PC-9 (cell line): ENCODE data around the gene TRPM6. TPM values are rescaled to one million over a fixed set of nuclear protein-coding genes. Genes with fewer than 3 reads are reported as not detected.

ENCODE experiments used
- BruUV-seq: library from RNA; stranded (reverse); fragments of 400-500 nt; replicated peaks from 2 replicates; lab custom pipeline; 2021; lab: Mats Ljungman, UMichigan
- CTCF ChIA-PET: fragments of 300-600 bp; sonication (Branson Sonifier 250); formaldehyde crosslinking; loops from one replicate; lab custom pipeline; 2022; ENCODE audit warnings: antibody characterized with exemption; lab: Charles Lee
- POLR2A ChIA-PET: fragments of 300-600 bp; sonication (Branson Sonifier 250); formaldehyde crosslinking; loops from one replicate; lab custom pipeline; 2022; ENCODE audit warnings: antibody characterized with exemption; ENCODE audit not compliant: unreplicated experiment; lab: Charles Lee
- DNase-seq, 2 experiments: peaks; one replicate each; pipeline versions ENCODE4 v3.0.0 to v3.0.0-alpha.2; 2015 to 2022; ENCODE audit warnings: mixed read lengths in 1 of 2
- H2AFZ ChIP-seq: fragments of 200-600 bp; sonication (generic); 2 replicates; pipeline ENCODE4 v1.8.1; 2017; ENCODE audit warnings: antibody characterized with exemption
- H3F3A ChIP-seq: fragments of 200-600 bp; sonication (generic); 2 replicates; pipeline ENCODE4 v1.8.1; 2017; ENCODE audit warnings: antibody characterized with exemption, mild to moderate bottlenecking, low read depth; ENCODE audit not compliant: insufficient read depth
- H3K27ac ChIP-seq: fragments of 200-600 bp; sonication (generic); 2 replicates; pipeline ENCODE4 v1.6.1; 2016; ENCODE audit warnings: mixed run types
- H3K27me3 ChIP-seq: fragments of 200-600 bp; sonication (generic); 2 replicates; pipeline ENCODE4 v1.6.1; 2016; ENCODE audit warnings: low read depth, mixed run types; ENCODE audit not compliant: insufficient read depth
- H3K36me3 ChIP-seq: fragments of 200-600 bp; sonication (generic); 2 replicates; pipeline ENCODE4 v1.6.1; 2016; ENCODE audit warnings: low read depth, mixed run types
- H3K4me1 ChIP-seq: fragments of 200-600 bp; sonication (generic); replicated peaks from 2 replicates; pipeline ENCODE4 v1.6.1; 2016; ENCODE audit warnings: mixed run types; ENCODE audit not compliant: insufficient read depth
- H3K4me2 ChIP-seq: fragments of 200-600 bp; sonication (generic); 2 replicates; pipeline ENCODE4 v1.6.1; 2017; ENCODE audit warnings: mixed run types
- H3K4me3 ChIP-seq: fragments of 200-600 bp; sonication (generic); 2 replicates; pipeline ENCODE4 v1.6.1; 2016; ENCODE audit warnings: mixed run types
- H3K79me2 ChIP-seq: fragments of 200-600 bp; sonication (generic); 2 replicates; pipeline ENCODE4 v1.6.1; 2017; ENCODE audit warnings: low read depth, mixed run types
- H3K9me2 ChIP-seq: fragments of 200-600 bp; sonication (generic); 2 replicates; pipeline ENCODE4 v1.8.1; 2017; ENCODE audit warnings: mild to moderate bottlenecking; ENCODE audit not compliant: insufficient read depth
- H3K9me3 ChIP-seq: fragments of 200-600 bp; sonication (generic); 2 replicates; pipeline ENCODE4 v1.8.1; 2016; ENCODE audit warnings: low read depth; ENCODE audit not compliant: insufficient read depth
- H4K20me1 ChIP-seq: fragments of 200-600 bp; sonication (generic); 2 replicates; pipeline ENCODE4 v1.8.1; 2017; ENCODE audit not compliant: insufficient read depth
- CTCF ChIP-seq: fragments of 200-600 bp; sonication (generic); conservative IDR thresholded peaks from 2 replicates; pipeline ENCODE4 v1.6.1; 2017; ENCODE audit warnings: mixed run types, antibody characterized with exemption, mild to moderate bottlenecking, moderate library complexity
- EZH2 ChIP-seq: fragments of 200-600 bp; sonication (generic); IDR thresholded peaks from 2 replicates; pipeline ENCODE4 v1.8.0; 2017; ENCODE audit warnings: antibody characterized with exemption, low read depth
- intact Hi-C: fragments of 100-400 bp; cut with micrococcal nuclease; formaldehyde crosslinking; loops from one replicate; pipeline ENCODE4 v1.10.0; 2022; ENCODE audit not compliant: unreplicated experiment
- total RNA-seq: library from RNA; stranded (reverse); gene quantifications from 2 replicates; pipeline ENCODE4 v1.2.3, GENCODE V29; 2021

The TRPM6 gene
- total RNA-seq, 1 experiment from 2014 or later = 0.09 TPM

GRCh38 chr9:74846766-74847165 is 41.0 kb downstream of the TRPM6 start:
- no peak overlapping the region for H3K4me3 ChIP-seq
- H4K20me1 ChIP-seq = no peaks in the 10 kb centered on the region
- intact Hi-C loops = no loop called here
- H3K4me1 ChIP-seq = no peaks in the 10 kb centered on the region
- H3F3A ChIP-seq = no peaks in the 10 kb centered on the region
- no peak overlapping the region for H3K4me2 ChIP-seq
- no peak overlapping the region for H3K27ac ChIP-seq
- H2AFZ ChIP-seq = no peak overlapping the region
- TF ChIP-seq EZH2 (no peak), CTCF (no peak)
- no peaks in the 10 kb centered on the region for H3K9me3 ChIP-seq
- H3K36me3 ChIP-seq = no peaks in the 10 kb centered on the region
- no peak for DNase-seq
- H3K79me2 ChIP-seq = no peaks in the 10 kb centered on the region
- POLR2A ChIA-PET = no interaction called here
- no peaks in the 10 kb centered on the region for H3K9me2 ChIP-seq
- BruUV-seq = no TSS peak
- no peaks in the 10 kb centered on the region for H3K27me3 ChIP-seq
- CTCF ChIA-PET = no interaction called here

GRCh38 chr9:74838351-74838750 is 49.4 kb downstream of the TRPM6 start:
- TF ChIP-seq EZH2 (no peak), CTCF (no peak)
- BruUV-seq = no TSS peak
- ChIA-PET CTCF (no interaction called here), POLR2A (no interaction called here)
- peak; percentile 37 to 53 for DNase-seq
- H3K4me3 ChIP-seq = no peak overlapping the region
- H3K4me1 ChIP-seq = no peaks in the 10 kb centered on the region
- H3K27me3 ChIP-seq = no peaks in the 10 kb centered on the region
- H4K20me1 ChIP-seq = no peaks in the 10 kb centered on the region
- no peak overlapping the region for H2AFZ ChIP-seq
- intact Hi-C loops = loop anchor here (5.0 kb wide), 1 partner anchor 114 kb away; the partner anchor contains the start of gene C9orf40
- H3K9me3 ChIP-seq = no peaks in the 10 kb centered on the region
- no peak overlapping the region for H3K4me2 ChIP-seq
- H3K36me3 ChIP-seq = no peaks in the 10 kb centered on the region
- H3F3A ChIP-seq = no peaks in the 10 kb centered on the region
- H3K27ac ChIP-seq = no peak overlapping the region
- H3K79me2 ChIP-seq = no peaks in the 10 kb centered on the region
- H3K9me2 ChIP-seq = no peaks in the 10 kb centered on the region

GRCh38 chr9:74824654-74825053 is 63.1 kb downstream of the TRPM6 start:
- Histone ChIP-seq H3K27me3 (no peaks in the 10 kb centered on the region), H3F3A (no peaks in the 10 kb centered on the region), H4K20me1 (no peaks in the 10 kb centered on the region), H3K4me2 (no peak overlapping the region), H2AFZ (no peak overlapping the region), H3K4me3 (no peak overlapping the region), H3K9me3 (no peaks in the 10 kb centered on the region), H3K9me2 (no peaks in the 10 kb centered on the region), H3K36me3 (no peaks in the 10 kb centered on the region), H3K27ac (no peak overlapping the region), H3K79me2 (no peaks in the 10 kb centered on the region), H3K4me1 (no peaks in the 10 kb centered on the region)
- ChIA-PET POLR2A (interaction anchor here (0.6 kb wide), 2 partner anchors 120 to 128 kb away, joined by 3 to 4 read pairs; no protein-coding TSS in a partner anchor), CTCF (interaction anchor here (0.7 kb wide), 1 partner anchor 570 kb away, joined by 13 read pairs; no protein-coding TSS in a partner anchor)
- intact Hi-C loops = no loop called here
- TF ChIP-seq EZH2 = no peak
- TF ChIP-seq CTCF = no peak
- BruUV-seq = no TSS peak
- peak; percentile 48 to 63 for DNase-seq
